Progenitor cell of endocrine pancreas (in vitro differentiated cells): ENCODE results near the gene CAMKK1. TPM values are rescaled to one million over a fixed set of nuclear protein-coding genes. Genes with fewer than 3 reads are reported as not detected.

ENCODE experiments used
- total RNA-seq: library from RNA; stranded (reverse); gene quantifications from 2 replicates; pipeline ENCODE4 v1.2.1, GENCODE V29; 2021

The CAMKK1 gene
- total RNA-seq, 1 donor from 2014 or later: 3.6 TPM

Other genes with a start within 250 kb of the CAMKK1 start
- 81.3 and 93.8 TPM in 2 replicates for gene TAX1BP3, start 224.5 kb downstream of the CAMKK1 start, total RNA-seq
- gene EMC6, start 224.2 kb downstream of the CAMKK1 start, total RNA-seq: 40.0 and 42.8 TPM in 2 replicates
- gene P2RX5, start 196.9 kb downstream of the CAMKK1 start, total RNA-seq: 0.89 and 0.95 TPM in 2 replicates
- 8.5 and 8.6 TPM in 2 replicates for gene HASPIN, start 169.2 kb downstream of the CAMKK1 start, total RNA-seq
- gene ITGAE, start 91.9 kb downstream of the CAMKK1 start, total RNA-seq: 28.0 and 29.0 TPM in 2 replicates
- 90.4 and 90.9 TPM in 2 replicates for gene NCBP3, start 46.8 kb downstream of the CAMKK1 start, total RNA-seq
- 0.19 and 0.60 TPM in 2 replicates for gene P2RX1, start 23.4 kb upstream of the CAMKK1 start, total RNA-seq
- gene ATP2A3, start 71.4 kb upstream of the CAMKK1 start, total RNA-seq: 54.0 and 59.2 TPM in 2 replicates
- 36.4 and 39.2 TPM in 2 replicates for gene ZZEF1, start 250.0 kb upstream of the CAMKK1 start, total RNA-seq